ENCODE results near the gene ITGAV. TPM values are rescaled to one million over a fixed set of nuclear protein-coding genes. Genes with fewer than 3 reads are reported as not detected.

The ITGAV gene
- total RNA-seq, 1 experiment from 2014 or later = 26.9 TPM

DNA sequence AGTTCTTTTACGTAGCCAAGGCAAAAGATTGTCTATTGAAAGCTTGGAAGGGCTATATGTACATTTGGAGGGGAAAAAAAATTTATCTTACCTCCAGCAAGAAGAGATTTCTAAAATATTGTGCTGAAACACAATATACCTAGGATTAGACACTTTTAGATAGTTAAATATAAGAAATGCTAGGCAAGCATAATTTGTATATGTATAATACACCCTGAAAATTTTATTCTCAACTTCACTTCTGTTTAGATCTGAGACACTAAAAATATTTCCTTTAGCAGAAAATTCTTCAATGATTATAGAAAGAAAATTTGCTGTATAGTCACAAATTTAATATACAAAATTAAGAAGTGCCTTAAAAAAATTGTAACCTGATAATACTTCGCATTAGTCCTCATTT lies 42.6 kb downstream of the ITGAV start:
- H2BK12ac ChIP-seq (ENCODE audit: insufficient read length, low read depth, low read length) = no peak overlapping the region
- no peak overlapping the region for H3K9ac ChIP-seq (ENCODE audit: extremely low read depth, insufficient read length, low read length)
- H3K27me3 ChIP-seq (ENCODE audit: insufficient read depth, low read length) = no peaks in the 10 kb centered on the region
- H4K5ac ChIP-seq (ENCODE audit: insufficient read length, low read depth, low read length) = no peak overlapping the region
- no peak overlapping the region for H2AK5ac ChIP-seq (ENCODE audit: insufficient read length, low read length)
- WGBS (ENCODE audit: extremely low coverage, insufficient read length, low lambda C conversion rate) = no CpG with 5 or more reads among the region's 2 CpGs
- H3K79me1 ChIP-seq (ENCODE audit: insufficient read depth, low read depth, low read length, poor library complexity, severe bottlenecking) = no peaks in the 10 kb centered on the region
- H2BK5ac ChIP-seq (ENCODE audit: insufficient read length, low read length) = no peak overlapping the region
- H4K8ac ChIP-seq (replicated peaks; ENCODE audit: insufficient read length, low read depth, low read length) = no peak overlapping the region
- no peak overlapping the region for H3K18ac ChIP-seq (ENCODE audit: insufficient read length, low read depth, low read length)
- H3K4me2 ChIP-seq (ENCODE audit: insufficient read depth, insufficient read length, low read length) = no peak overlapping the region
- no peak overlapping the region for H3K4me3 Mint-ChIP-seq
- H3T11ph ChIP-seq (ENCODE audit: low read length) = no peak overlapping the region
- no peak overlapping the region for H2BK20ac ChIP-seq (ENCODE audit: low read depth, low read length, poor library complexity, severe bottlenecking)
- no peak overlapping the region for H3K4ac ChIP-seq (ENCODE audit: low read depth, low read length)
- no peak overlapping the region for H3K27ac ChIP-seq (ENCODE audit: insufficient read length, low read depth, low read length)
- no peak overlapping the region for H4K91ac ChIP-seq (ENCODE audit: insufficient read length, low read depth, low read length)
- H3K14ac ChIP-seq (ENCODE audit: insufficient read depth, low read length) = no peak overlapping the region
- no peaks in the 10 kb centered on the region for H3K4me1 ChIP-seq (ENCODE audit: insufficient read depth, low read length)
- H4K20me1 ChIP-seq (ENCODE audit: control insufficient read depth, insufficient read depth, insufficient read length) = no peaks in the 10 kb centered on the region
- H3K79me2 ChIP-seq (ENCODE audit: insufficient read depth, low read length) = no peaks in the 10 kb centered on the region
- no peaks in the 10 kb centered on the region for H3K9me3 ChIP-seq (ENCODE audit: control insufficient read depth, low read depth, low read length)
- no peak for DNase-seq
- peaks cover 3 to 9% of the 10 kb centered on the region in 2 experiments for H3K4me1 Mint-ChIP-seq
- no peaks in the 10 kb centered on the region for H3K27me3 Mint-ChIP-seq (ENCODE audit: low read depth)
- H3K23ac ChIP-seq (ENCODE audit: insufficient read length, low read depth, low read length) = no peak overlapping the region
- no peak overlapping the region for H2AFZ ChIP-seq (ENCODE audit: low read length)
- no peaks in the 10 kb centered on the region for H3K9me3 Mint-ChIP-seq
- H2BK120ac ChIP-seq (ENCODE audit: low read depth, low read length, poor library complexity, severe bottlenecking) = no peak overlapping the region
- no peak overlapping the region for H3K56ac ChIP-seq (ENCODE audit: insufficient read length, low read depth, low read length)
- H3K27ac Mint-ChIP-seq = no peak overlapping the region
- no peaks in the 10 kb centered on the region for H3K23me2 ChIP-seq (ENCODE audit: insufficient read length, low read depth, low read length, poor library complexity, severe bottlenecking)
- no peaks in the 10 kb centered on the region for H3K36me3 Mint-ChIP-seq (ENCODE audit: insufficient read depth in 1 of 3, low read depth in 3 of 3)
- TF ChIP-seq, protein P1, sequence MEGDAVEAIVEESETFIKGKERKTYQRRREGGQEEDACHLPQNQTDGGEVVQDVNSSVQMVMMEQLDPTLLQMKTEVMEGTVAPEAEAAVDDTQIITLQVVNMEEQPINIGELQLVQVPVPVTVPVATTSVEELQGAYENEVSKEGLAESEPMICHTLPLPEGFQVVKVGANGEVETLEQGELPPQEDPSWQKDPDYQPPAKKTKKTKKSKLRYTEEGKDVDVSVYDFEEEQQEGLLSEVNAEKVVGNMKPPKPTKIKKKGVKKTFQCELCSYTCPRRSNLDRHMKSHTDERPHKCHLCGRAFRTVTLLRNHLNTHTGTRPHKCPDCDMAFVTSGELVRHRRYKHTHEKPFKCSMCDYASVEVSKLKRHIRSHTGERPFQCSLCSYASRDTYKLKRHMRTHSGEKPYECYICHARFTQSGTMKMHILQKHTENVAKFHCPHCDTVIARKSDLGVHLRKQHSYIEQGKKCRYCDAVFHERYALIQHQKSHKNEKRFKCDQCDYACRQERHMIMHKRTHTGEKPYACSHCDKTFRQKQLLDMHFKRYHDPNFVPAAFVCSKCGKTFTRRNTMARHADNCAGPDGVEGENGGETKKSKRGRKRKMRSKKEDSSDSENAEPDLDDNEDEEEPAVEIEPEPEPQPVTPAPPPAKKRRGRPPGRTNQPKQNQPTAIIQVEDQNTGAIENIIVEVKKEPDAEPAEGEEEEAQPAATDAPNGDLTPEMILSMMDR (conservative IDR thresholded peaks at IDR 0.05) = no peak
- H2BK15ac ChIP-seq (ENCODE audit: low read depth, low read length) = no peak overlapping the region
